Skin epidermis (tissue), 12 donors: ENCODE data around the gene MACROD2.

Source experiments
- H3K27ac ChIP-seq, 21 experiments: fragments of 200-600 bp; sonication (generic) in 11 of 21; one replicate each; pipeline ENCODE4 v1.5.0; 2020; ENCODE audit warnings: mild to moderate bottlenecking in 3 of 21, inconsistent platforms in 2 of 21, moderate library complexity in 2 of 21
- H3K4me3 ChIP-seq, 7 experiments: fragments of 200-600 bp; sonication (generic) in 2 of 7; one replicate each; pipeline ENCODE4 v1.5.0; 2020; ENCODE audit warnings: inconsistent platforms in 2 of 7, mild to moderate bottlenecking in 2 of 7, moderate library complexity in 1 of 7

Gene MACROD2

DNA sequence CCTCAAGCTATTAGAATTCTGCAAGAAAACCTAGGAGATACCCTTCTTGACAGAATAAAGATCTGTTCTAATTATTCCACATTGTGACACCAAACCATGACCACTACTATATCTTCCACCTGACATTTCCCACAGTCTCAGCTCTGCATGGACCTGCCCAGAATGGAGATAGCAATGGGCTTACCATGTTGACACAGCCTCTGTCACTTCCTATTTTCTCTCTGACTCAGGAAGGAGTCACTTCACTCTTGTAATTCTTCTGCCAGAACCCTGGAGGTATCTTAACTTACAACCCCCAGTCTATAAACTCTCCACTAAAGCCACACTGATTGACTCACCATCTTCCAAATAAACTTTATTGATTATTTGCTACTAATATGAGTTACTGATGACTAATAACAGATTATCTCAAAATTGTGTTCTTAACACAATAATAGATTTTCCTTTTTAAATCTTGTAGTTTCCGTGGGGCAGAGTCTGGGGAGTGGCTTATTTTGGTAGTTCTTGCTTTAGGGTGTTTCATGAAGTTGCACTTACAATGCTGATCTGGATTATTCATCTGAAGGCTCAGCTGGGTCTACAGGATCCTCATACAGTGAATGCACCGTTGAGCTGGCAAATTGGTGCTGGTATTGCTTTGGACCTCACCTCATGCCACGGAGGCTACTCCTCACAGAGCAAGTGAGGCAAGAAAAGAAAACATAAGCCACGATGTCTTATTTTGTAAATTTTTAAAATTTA, 1708.0 kb downstream of the MACROD2 start:
- H3K27ac ChIP-seq: no peak overlapping the region
- H3K4me3 ChIP-seq: no peak overlapping the region

DNA sequence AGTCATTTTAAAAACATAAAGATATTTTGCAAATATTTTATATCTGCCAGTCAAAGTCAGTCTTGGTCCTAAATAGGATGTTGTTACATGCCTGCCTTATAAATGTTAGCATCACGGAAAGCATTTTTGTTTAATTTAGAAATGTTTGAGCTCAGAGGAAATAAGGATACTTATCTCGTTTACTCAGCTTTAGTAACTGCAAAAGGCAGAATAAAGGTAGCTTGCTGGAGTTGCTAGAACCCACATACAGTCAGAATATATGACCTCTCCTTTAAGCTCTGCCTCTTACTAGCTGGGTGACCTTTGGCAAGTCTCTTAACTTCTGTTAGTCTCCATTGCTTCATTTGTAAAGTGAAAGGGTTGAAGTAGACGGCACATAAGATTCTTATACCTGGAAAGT, 1710.7 kb downstream of the MACROD2 start:
- H3K27ac ChIP-seq: no peak overlapping the region
- H3K4me3 ChIP-seq: no peak overlapping the region

DNA sequence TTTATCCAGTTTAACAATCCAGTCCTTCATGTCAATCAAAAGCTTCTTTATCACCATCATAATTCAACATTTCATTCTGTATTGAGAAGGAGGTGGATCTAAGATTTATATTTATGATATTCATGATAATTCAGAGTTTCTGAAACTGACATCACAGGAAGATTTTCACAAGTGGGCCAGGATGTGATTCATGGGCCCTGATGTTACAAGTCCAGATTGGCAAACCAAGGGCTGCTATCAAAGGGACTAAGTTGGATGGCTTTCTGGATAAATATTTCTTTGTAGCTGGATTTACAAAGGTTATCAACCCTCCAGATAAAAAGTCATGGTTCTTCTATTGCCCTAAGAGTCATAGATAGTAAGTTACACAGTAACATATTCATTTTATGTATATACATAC, 1711.4 kb downstream of the MACROD2 start:
- Histone ChIP-seq H3K4me3 (no peak overlapping the region), H3K27ac (no peak overlapping the region)

DNA sequence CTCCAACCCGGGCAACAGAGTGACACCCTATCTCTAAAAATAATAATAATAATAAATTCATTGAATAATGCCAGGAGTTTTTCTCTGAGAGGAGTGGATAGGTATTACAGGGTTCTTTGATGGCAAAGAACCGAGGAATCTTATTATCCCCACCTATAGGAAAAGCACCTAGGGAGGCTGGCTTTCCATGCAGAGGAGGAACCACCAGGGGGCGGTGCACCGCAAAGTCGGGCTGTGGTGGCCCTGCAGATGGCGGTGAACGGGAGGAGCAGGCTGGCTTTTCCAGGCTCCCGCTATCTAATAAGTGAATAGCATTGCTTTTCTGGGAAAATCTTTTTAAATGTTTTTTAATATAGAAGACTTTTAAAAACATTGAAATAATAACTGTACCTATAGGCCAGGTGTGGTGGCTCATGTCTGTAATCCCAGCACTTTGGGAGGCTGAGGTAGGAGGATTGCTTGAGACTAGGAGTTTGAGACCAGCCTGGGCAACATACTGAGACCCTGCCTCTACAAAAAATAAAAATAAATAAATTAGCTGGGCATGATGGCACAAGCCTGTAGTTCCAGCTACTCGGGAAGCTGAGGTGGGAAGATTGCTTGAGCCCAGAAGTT, 1713.8 kb downstream of the MACROD2 start:
- Histone ChIP-seq H3K4me3 (no peak overlapping the region), H3K27ac (no peak overlapping the region)

DNA sequence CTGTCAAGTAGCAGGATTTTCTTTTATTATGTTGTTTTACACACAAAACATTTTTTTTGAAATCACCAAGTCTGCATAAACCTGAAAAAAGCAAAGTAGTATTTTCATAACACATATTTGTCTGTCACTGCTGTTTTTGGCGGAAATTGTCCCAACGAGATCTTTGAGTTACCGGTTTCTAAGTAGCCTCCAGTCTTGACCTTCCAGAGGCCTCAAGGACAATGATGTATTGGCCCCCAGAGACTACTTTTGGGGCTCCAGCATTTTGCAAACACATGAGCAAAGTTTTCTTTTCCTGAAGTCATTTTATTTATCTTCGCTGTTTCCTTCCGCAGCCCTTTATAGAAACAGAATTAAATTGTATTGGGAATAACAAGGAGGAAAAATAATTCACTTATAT, 1715.3 kb downstream of the MACROD2 start:
- no peak overlapping the region for H3K4me3 ChIP-seq
- no peak overlapping the region for H3K27ac ChIP-seq

DNA sequence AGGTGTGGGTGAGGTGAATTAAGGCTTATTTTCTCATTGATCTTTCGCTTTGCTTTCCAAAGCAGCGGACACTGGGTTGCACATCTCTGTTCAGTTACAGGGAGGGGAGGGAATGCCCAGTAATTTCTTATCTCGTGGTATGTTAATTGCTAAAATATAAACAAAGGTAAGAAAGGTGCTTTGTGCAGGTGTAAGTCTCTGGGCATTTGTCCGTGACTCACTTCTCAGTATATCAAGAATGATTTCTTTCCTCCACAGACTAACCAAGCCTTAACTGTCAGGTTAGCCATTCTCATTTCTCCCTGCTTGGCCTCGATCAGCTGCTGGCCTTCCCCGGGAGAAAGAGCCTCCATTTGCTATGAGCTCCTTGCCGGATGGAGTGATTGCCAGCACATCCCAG, 1715.9 kb downstream of the MACROD2 start:
- Histone ChIP-seq H3K27ac (no peak overlapping the region), H3K4me3 (no peak overlapping the region)

DNA sequence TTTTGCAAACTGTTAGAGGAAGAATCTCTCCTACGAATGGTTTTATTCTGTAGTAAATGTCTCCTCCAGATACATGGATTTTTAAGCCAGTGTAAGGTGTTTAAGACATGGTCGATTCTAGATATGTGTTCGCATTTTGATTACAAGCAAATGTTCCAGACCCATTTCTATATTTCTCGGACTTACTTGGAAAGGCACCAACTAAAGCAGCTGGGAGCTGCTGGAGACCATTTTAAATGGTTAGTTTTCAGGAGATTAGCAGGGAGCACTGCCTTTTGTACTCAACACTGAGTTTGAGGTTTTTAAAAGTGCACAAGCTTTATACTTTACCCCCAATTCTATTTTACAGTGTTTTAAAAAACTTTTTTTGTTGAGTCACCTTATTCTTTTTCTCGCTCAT, 1720.9 kb downstream of the MACROD2 start:
- Histone ChIP-seq H3K27ac (no peak overlapping the region), H3K4me3 (no peak overlapping the region)

DNA sequence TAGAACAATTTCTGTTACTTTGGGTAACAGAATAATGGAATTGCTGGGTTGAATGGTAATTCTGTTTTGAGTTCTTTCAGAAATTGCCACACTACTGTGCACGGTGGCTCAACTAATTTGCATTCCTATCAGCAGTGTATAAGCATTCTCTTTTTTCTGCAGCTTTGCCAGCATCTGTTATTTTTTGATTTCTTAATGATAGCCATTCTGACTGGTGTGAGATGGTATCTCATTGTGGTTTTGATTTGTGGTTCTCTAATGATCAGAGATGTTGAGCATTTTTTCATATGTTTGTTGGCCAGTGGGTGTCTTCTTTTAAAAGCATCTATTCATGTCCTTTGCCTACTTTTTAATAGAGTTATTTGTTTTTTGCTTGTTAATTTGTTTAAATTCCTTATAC, 1731.1 kb downstream of the MACROD2 start:
- no peak overlapping the region for H3K27ac ChIP-seq
- H3K4me3 ChIP-seq: no peak overlapping the region

DNA sequence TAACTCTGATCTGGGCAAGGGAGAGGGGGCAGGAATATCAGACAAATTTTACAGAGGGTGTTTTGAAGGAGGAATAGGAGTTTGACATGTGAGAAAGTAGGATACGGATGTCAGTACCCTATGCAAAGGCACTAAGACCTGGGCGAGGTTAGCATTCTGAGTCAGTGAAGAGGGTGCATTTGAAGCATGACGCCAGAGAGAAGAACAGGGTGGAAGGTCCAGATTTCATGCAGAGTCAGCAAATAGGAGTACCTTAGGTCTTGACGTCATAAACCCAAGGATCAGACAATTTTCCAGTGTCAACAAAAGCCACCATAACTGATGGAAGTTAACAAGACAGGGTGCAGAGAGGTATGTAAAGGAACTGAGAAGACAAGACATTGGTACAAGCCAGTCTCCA, 1738.7 kb downstream of the MACROD2 start:
- no peak overlapping the region for H3K4me3 ChIP-seq
- H3K27ac ChIP-seq: no peak overlapping the region

DNA sequence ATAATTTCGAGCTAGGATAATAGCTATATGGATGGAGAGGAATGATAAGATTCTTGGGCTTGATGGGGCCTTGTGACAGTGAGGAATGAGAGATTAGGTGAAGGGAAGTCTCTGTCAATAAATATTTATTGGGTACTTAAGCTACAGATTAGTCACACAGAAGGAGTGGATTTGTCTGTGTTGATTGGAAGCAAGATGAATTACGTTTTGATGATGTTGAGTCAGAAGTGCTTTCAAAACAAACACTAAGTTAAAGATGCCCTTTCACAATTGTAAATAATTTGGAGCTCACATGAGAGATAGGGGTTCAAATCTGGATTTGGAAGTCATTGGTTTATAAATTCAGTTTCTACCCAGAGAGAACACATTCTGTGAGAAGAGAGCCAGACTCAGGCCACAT, 1743.7 kb downstream of the MACROD2 start:
- no peak overlapping the region for H3K27ac ChIP-seq
- H3K4me3 ChIP-seq: no peak overlapping the region

DNA sequence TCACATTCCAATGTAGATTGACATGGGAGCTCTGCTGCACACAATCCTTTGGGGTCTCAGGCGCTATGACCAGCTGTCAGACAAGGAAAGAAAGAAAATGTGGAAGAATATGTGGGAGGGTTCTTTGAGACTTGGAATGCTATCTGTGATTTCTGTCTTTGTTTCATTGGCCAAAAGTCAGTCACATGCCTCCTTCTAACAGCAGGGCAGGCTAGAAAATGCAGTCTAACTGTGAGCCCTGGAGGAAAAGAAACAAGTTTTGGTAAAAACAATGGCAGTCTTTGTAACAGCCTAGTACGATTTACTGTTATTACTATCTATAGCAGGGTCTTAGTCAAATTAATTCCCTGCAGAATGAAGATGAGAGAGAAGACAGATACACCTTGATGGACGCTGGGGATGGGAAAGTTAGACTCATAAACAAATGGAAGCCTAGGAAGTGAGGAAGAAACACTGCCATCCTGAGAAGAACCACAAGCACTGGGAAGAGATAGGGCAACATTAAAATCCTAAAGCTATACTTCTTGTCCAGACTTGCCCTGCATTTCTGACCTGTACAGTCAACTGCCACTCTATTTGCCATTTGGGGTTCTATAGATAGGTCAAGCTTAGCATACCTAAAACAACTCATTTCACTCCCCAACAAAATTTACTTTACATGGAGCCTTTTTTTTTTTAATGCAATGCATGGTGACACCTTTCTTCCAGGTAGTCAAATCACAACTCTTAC, 1744.9 kb downstream of the MACROD2 start:
- Histone ChIP-seq H3K27ac (no peak overlapping the region), H3K4me3 (no peak overlapping the region)

DNA sequence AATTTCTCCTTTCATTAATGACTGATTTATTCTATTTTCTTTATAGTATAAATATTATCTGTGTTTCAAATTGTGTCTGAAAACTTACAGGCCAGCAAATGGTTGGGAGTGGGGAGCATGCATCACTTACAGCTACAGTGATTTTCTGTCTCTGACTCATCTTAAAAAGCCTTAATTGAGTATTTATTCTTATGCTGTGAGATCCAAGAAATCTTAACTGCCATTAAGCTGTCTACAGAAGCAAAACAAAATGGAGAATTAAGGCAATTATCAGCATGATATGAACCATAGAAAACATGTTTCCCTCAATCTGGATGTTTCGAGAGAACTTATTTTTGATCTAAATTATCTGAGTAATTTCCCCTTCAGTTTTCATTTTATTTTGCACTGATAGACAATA, 1746.8 kb downstream of the MACROD2 start:
- Histone ChIP-seq H3K4me3 (no peak overlapping the region), H3K27ac (no peak overlapping the region)

DNA sequence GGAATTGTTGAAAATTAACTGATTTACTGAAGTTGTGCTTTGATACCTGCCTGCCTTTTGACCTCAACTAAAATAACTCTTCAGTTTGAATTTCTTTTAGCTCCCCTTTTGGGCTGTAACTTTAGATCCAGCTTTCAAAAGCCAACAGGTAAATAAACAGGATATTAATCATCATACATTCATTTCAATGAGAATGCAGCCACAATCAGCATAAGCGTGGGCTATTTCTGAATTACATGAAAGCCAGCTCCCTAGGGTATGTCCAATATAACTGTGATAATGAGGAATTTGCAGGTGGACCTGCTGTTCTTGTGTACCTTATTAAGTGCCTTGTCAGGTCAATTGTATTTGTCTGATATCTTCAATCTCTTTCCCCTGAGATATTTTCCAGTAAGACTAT, 1747.3 kb downstream of the MACROD2 start:
- no peak overlapping the region for H3K27ac ChIP-seq
- H3K4me3 ChIP-seq: no peak overlapping the region

DNA sequence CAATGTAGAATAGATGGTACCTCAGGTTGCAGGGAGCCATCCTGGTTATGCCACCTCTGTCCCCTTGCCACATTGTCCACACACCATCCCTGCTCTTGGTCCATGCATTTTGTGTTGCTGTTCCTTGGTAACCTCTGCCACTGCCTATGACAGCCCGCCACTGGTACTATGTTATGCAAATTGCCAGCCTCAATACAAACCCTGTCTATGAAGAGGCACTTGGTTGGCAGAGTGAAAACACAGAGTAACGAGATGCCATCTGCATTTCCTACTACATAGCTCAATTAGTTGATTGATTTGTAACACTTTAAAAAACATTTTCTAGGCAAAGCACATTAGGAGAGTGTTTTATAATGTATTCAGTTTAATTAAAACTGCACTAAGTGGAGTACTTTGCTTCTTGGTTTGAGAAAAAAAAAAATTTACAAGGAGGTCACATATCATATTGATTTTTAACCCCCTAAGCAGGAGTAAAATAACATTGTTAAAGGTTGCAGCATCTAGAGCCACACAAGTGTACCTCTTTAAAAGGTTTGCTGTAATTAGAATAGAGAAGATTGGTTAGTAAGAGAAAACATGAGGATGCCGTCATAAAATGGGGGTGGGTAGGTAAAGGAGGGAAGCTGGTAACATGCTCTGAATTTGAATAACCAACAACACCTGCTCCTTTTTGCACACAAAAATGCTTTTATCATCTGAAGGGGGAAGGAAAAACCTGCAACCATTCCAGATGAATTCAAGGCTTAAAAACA, 1760.9 kb downstream of the MACROD2 start:
- no peak overlapping the region for H3K4me3 ChIP-seq
- no peak overlapping the region for H3K27ac ChIP-seq

DNA sequence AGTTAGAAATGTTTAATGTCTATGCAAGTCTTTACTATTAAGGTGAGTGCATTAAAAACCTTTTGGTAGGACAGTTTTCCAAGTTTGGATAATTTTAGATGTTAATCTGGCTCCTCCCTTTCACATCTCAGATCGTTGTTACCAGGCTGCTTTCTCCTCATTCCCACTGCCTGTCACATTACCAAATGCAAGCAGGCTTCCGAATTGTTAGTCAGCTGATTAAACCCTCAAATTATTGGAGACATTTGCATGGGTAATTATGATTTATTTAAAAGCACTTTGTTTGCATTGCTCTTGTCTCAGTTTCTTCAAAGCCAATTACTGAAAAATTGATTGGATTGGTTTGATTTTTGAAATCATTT, 1761.4 kb downstream of the MACROD2 start:
- no peak overlapping the region for H3K27ac ChIP-seq
- H3K4me3 ChIP-seq: no peak overlapping the region

DNA sequence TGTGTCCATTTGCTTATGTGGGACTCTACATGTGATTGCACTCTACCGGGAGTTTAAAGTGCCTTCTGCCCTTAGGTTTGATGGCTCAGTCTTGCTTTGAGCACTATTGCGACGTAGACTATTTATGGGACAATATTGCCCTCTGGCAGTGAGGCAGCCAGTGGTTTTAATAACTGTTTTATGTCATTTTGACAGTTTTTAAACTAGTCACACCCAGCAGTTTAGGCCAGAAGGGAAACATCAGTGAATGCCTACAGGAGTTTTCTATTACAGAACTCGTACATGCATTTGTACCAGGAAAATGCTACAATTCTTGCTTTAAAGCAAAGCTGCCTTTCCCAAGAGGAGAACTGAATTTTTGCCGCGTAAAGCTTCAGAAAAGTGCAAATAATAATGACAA, 1764.3 kb downstream of the MACROD2 start:
- no peak overlapping the region for H3K4me3 ChIP-seq
- H3K27ac ChIP-seq: no peak overlapping the region

DNA sequence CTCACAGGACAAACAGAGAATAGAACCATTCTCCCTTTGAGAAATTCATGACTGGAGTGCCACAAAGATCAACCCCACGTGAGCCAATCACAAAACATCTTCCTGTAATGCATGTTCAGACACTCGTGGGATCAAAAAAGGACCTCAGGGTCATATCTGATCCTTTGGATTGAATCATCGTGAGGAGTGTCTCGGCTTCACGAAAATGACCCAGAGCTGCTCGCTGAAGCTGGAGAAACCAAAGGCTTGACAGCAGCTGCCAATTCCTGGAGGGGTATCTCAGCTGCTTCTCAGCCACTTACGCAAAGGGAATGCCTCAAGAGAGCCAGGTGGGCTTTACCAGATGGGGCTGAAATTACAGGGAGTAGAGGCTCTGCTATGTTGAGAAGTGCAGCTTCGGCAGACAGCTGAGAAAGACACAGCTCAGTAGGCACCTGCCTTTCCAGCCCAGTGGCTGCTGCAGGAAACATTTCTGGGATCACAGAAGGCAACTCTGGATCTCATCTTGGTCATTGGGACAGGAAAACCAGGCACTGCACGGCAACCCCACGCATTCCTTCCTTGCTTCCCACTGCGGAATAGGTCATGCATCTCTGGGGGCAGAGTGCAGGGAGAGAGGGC, 1764.8 kb downstream of the MACROD2 start:
- Histone ChIP-seq H3K4me3 (no peak overlapping the region), H3K27ac (no peak overlapping the region)

DNA sequence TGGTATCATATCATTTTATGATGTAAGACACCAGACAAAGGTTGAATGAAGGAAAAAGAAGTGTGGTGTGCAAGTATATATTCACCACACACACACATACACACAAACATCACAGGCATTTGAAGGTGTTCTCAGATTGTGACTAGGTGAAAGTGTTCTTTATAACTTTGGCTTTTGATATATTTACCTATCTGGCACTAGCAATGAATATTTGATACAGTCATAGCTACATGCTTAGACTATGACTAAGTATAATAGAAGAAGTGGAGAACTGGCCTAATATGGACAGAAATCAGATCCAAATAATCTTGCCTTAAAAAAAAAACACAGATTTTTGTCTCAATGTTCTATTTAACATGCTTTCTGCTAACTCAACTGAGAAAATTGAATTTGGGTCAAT, 1768.0 kb downstream of the MACROD2 start:
- H3K27ac ChIP-seq: no peak overlapping the region
- no peak overlapping the region for H3K4me3 ChIP-seq

DNA sequence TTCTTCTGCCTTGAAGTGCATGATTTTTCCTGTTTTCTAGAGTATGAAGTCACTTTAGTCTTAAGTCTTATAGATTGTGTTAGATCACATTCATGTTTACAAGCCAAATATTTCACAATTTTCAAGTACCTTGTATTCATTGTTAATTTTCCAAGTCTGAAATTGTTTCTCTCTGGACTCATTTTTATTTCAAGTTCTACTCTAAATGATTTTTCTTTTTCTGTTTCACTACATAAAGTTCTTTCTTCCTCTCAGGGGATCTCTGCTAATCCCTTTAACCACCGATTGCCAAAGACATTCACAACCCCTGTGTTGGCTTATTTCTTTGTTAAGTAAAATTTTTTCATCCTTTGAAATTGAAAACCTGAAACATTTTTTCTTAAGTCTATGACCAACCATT, 1772.3 kb downstream of the MACROD2 start:
- no peak overlapping the region for H3K4me3 ChIP-seq
- H3K27ac ChIP-seq: no peak overlapping the region
